PC-3 (cell line): ENCODE data around the gene CKS1B. TPM values are rescaled to one million over a fixed set of nuclear protein-coding genes. Genes with fewer than 3 reads are reported as not detected.

ENCODE experiments used
- ATAC-seq: fragments of 200-7000 bp; cut with Tn5 transposase; 2 replicates; pipeline ENCODE4 v1.9.1; 2020; ENCODE audit warnings: mild to moderate bottlenecking, moderate library complexity
- BruUV-seq: library from RNA; stranded (reverse); fragments of 400-500 nt; replicated peaks from 2 replicates; lab custom pipeline; 2021; lab: Mats Ljungman, UMichigan
- CTCF ChIA-PET: fragments of 300-600 bp; sonication (Branson Sonifier 250); formaldehyde crosslinking; loops from one replicate; lab custom pipeline; 2022; ENCODE audit warnings: antibody characterized with exemption; lab: Charles Lee
- POLR2A ChIA-PET: fragments of 300-600 bp; sonication (Branson Sonifier 250); formaldehyde crosslinking; loops from one replicate; lab custom pipeline; 2022; ENCODE audit warnings: antibody characterized with exemption; ENCODE audit not compliant: unreplicated experiment; lab: Charles Lee
- DNase-seq: peaks from one replicate; pipeline ENCODE4 v3.0.0-alpha.2; 2015
- H2AFZ ChIP-seq: fragments of 300-600 bp; sonication (generic); 2 replicates; pipeline ENCODE4 v1.6.0; 2016; ENCODE audit warnings: antibody characterized with exemption, low read length
- H3F3A ChIP-seq: fragments of 300-600 bp; sonication (generic); one replicate; pipeline ENCODE4 v1.6.0; 2017; ENCODE audit warnings: antibody characterized with exemption, low read length, control low read depth, mild to moderate bottlenecking; ENCODE audit not compliant: unreplicated experiment
- H3K27ac ChIP-seq: fragments of 300-600 bp; sonication (generic); 2 replicates; pipeline ENCODE4 v1.5.1; 2016; ENCODE audit warnings: mild to moderate bottlenecking, low read length
- H3K27me3 ChIP-seq: fragments of 300-600 bp; sonication (generic); 2 replicates; pipeline ENCODE4 v1.6.1; 2016; ENCODE audit warnings: low read length, mixed read lengths
- H3K36me3 ChIP-seq: fragments of 300-600 bp; sonication (generic); 2 replicates; pipeline ENCODE4 v1.6.1; 2016; ENCODE audit warnings: low read depth, mixed run types, low read length, mixed read lengths
- H3K4me1 ChIP-seq: fragments of 300-600 bp; sonication (generic); 2 replicates; pipeline ENCODE4 v1.5.1; 2016; ENCODE audit warnings: low read length; ENCODE audit not compliant: insufficient read depth
- H3K4me2 ChIP-seq: fragments of 300-600 bp; sonication (generic); 2 replicates; pipeline ENCODE4 v1.6.0; 2016; ENCODE audit warnings: low read length
- H3K4me3 ChIP-seq: fragments of 300-600 bp; sonication (generic); 2 replicates; pipeline ENCODE4 v1.5.1; 2016; ENCODE audit warnings: mild to moderate bottlenecking, low read length, mixed read lengths
- H3K79me2 ChIP-seq: fragments of 300-600 bp; sonication (generic); 2 replicates; pipeline ENCODE4 v1.6.1; 2017; ENCODE audit warnings: low read length, mixed read lengths
- H3K9ac ChIP-seq: fragments of 300-600 bp; sonication (generic); 2 replicates; pipeline ENCODE4 v1.6.0; 2016; ENCODE audit warnings: mild to moderate bottlenecking, low read length
- H3K9me2 ChIP-seq: fragments of 300-600 bp; sonication (generic); replicated peaks from 2 replicates; pipeline ENCODE4 v1.6.1; 2016; ENCODE audit warnings: mixed run types, low read length, mixed read lengths
- H3K9me3 ChIP-seq: fragments of 300-600 bp; sonication (generic); 2 replicates; pipeline ENCODE4 v1.6.1; 2016; ENCODE audit warnings: low read length, mixed read lengths
- H4K20me1 ChIP-seq: fragments of 300-600 bp; sonication (generic); 2 replicates; pipeline ENCODE4 v1.6.1; 2016; ENCODE audit warnings: low read length, mixed read lengths
- CTCF ChIP-seq: fragments of 300-600 bp; sonication (generic); conservative IDR thresholded peaks from 2 replicates; pipeline ENCODE4 v1.5.1; 2017; ENCODE audit warnings: antibody characterized with exemption, low read depth, mild to moderate bottlenecking, low read length
- EZH2 ChIP-seq: fragments of 300-600 bp; sonication (generic); IDR thresholded peaks from one replicate; pipeline ENCODE4 v1.6.1; 2017; ENCODE audit warnings: antibody characterized with exemption, mild to moderate bottlenecking, low read length; ENCODE audit not compliant: unreplicated experiment
- EZH2phosphoT487 ChIP-seq: fragments of 300-600 bp; sonication (generic); IDR thresholded peaks from 2 replicates; pipeline ENCODE4 v1.6.1; 2018; ENCODE audit warnings: mild to moderate bottlenecking, antibody characterized with exemption, low read length, borderline replicate concordance
- intact Hi-C: fragments of 100-400 bp; cut with micrococcal nuclease; formaldehyde crosslinking; loops from 2 replicates; pipeline ENCODE4 v1.9.0; 2023
- total RNA-seq: library from RNA; depleted of rRNA; stranded (reverse); fragments of >200 nt; gene quantifications from 2 replicates; pipeline ENCODE4 v1.2.3, GENCODE V29; 2014

CKS1B gene
- total RNA-seq, 1 experiment from 2014 or later, result 390 TPM

- POLR2A ChIA-PET, result interaction anchor here (0.5 to 0.6 kb wide), 2 partner anchors 10 to 1424 kb away, joined by 3 read pairs; no protein-coding TSS in a partner anchor
Measured at GRCh38 chr1:155016231-155016831, 41.9 kb downstream of the CKS1B start.

GRCh38 chr1:155017041-155017945 is 42.8 kb downstream of the CKS1B start:
- H3K4me1 ChIP-seq, result peaks cover 21% of the 10 kb centered on the region
- H4K20me1 ChIP-seq, result no peaks in the 10 kb centered on the region
- H3K9ac ChIP-seq, result peak overlapping the region; percentile 70
- H3K9me2 ChIP-seq, result no peaks in the 10 kb centered on the region
- ChIA-PET CTCF (interaction anchor here (0.6 to 1.9 kb wide), 14 partner anchors 9 to 81 kb away, joined by 3 to 16 read pairs (median 5); partner anchors contain the start of genes ADAM15, FLAD1, PMVK and ZBTB7B), POLR2A (interaction anchor here (0.6 to 0.9 kb wide), 2 partner anchors 11 to 45 kb away, joined by 3 read pairs; no protein-coding TSS in a partner anchor)
- no TSS peak for BruUV-seq
- H3K4me3 ChIP-seq, result peak overlapping the region; percentile 42
- no peaks in the 10 kb centered on the region for H3K27me3 ChIP-seq
- ATAC-seq (peak; percentile 89), DNase-seq (peak; percentile 99)
- peak overlapping the region; percentile 87 for H3K27ac ChIP-seq
- intact Hi-C loops, result loop anchor here (1.0 to 5.0 kb wide), 4 partner anchors 12 to 56 kb away; partner anchors contain the start of genes ADAM15 and PYGO2
- H3K9me3 ChIP-seq, result no peaks in the 10 kb centered on the region
- H3K79me2 ChIP-seq, result peaks cover 10% of the 10 kb centered on the region; the same call in 1 of the 2 replicates
- 0 out of 2 replicates have a peak overlapping the region, but pooled peaks have one; percentile 19 for H2AFZ ChIP-seq
- peaks cover 26% of the 10 kb centered on the region for H3K36me3 ChIP-seq
- peak overlapping the region; percentile 79 for H3K4me2 ChIP-seq
- H3F3A ChIP-seq, result no peaks in the 10 kb centered on the region
- TF ChIP-seq EZH2 (no peak), CTCF (peak; percentile 100)

More at GRCh38 chr1:155016231-155016831, 41.9 kb downstream of the CKS1B start:
- Histone ChIP-seq H3K9ac (peak overlapping the region; percentile 70; the same call in 1 of the 2 replicates), H4K20me1 (no peaks in the 10 kb centered on the region), H3K9me2 (no peaks in the 10 kb centered on the region), H3K4me2 (peak overlapping the region; percentile 79), H3K79me2 (peaks cover 18% of the 10 kb centered on the region; the same call in 1 of the 2 replicates), H2AFZ (no peak overlapping the region), H3K27ac (peak overlapping the region; percentile 87), H3K9me3 (no peaks in the 10 kb centered on the region), H3K36me3 (peaks cover 27% of the 10 kb centered on the region), H3K27me3 (no peaks in the 10 kb centered on the region), H3K4me3 (no peak overlapping the region), H3K4me1 (peaks cover 21% of the 10 kb centered on the region), H3F3A (no peaks in the 10 kb centered on the region)
- no peak for TF ChIP-seq EZH2
- TF ChIP-seq EZH2phosphoT487, result no peak
- TF ChIP-seq CTCF, result no peak
- CTCF ChIA-PET, result interaction anchor here (1.8 to 1.9 kb wide), 3 partner anchors 14 to 32 kb away, joined by 5 to 16 read pairs (median 6); partner anchors contain the start of genes FLAD1 and ZBTB7B
- ATAC-seq, result no peak
- intact Hi-C loops, result loop anchor here (2.0 to 5.0 kb wide), 2 partner anchors 36 to 56 kb away; partner anchors contain the start of genes ADAM15 and PYGO2
- TSS peak; percentile 12 for BruUV-seq
- no peak for DNase-seq
